Frontal cortex (tissue), 4 donors: ENCODE data around the gene TBCK. TPM values are rescaled to one million over a fixed set of nuclear protein-coding genes. Genes with fewer than 3 reads are reported as not detected.
A peak's percentile ranks its signal among the peaks of the same experiment; 100 is the strongest.

Experiments used
- DNase-seq, 2 donors: peaks; one replicate each; pipeline ENCODE4 v3.0.0; 2012; ENCODE audit warnings: low spot score in 2 of 2
- FAIRE-seq: peaks from 2 replicates; lab custom pipeline; 2012; peaks lifted over from hg19 to GRCh38; lab: Jason Lieb, UNC
- total RNA-seq: library from RNA; depleted of rRNA; stranded (reverse); fragments of >200 nt; gene quantifications from one replicate; pipeline ENCODE4 v1.2.3, GENCODE V29; 2014
- donor health status: control.
- donor health status: control.
- donor health status: control.

Gene TBCK
- total RNA-seq, 1 donor from 2014 or later = 116 TPM

DNA sequence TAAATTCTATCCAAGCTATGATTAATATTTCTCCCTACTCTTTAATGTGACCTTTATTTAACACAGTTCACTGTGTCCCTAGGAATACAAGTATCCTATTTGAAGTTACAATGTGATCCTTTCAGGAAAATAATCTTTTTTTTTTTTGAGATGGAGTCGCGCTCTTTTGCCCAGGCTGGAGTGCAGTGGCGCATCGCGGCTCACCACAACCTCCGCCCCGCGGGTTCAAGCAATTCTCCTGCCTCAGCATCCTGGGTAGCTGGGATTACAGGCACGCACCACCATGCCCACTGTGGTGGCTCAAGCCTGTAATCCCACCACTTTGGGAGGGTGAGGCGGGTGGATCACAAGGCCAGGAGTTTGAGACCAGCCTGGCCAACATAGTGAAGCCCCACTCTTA lies 21.9 kb downstream of the TBCK start:
- no peak for FAIRE-seq
- no peak for DNase-seq

- FAIRE-seq (no peak), DNase-seq (no peak)
Measured at GRCh38 chr4:106291678-106292077, 24.3 kb downstream of the TBCK start.

DNA sequence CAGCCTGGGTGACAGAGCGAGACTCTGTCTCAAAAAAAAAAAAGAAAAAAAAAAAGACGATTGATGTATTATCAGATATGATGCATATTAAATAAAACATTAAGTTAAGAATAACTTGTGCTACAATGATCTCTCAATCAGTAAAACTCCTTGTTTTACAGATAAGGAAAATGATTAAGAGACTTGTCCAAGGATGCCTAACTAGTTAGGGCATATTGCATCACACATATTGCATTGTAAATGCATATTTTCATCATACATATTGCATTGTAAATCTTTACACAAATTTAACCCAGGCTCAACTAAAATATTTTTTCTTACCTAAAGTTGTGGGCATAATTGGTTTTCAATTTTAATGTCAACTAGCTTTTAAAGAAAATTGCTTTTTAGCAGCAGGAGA lies 26.3 kb downstream of the TBCK start:
- DNase-seq (no peak), FAIRE-seq (no peak)

DNA sequence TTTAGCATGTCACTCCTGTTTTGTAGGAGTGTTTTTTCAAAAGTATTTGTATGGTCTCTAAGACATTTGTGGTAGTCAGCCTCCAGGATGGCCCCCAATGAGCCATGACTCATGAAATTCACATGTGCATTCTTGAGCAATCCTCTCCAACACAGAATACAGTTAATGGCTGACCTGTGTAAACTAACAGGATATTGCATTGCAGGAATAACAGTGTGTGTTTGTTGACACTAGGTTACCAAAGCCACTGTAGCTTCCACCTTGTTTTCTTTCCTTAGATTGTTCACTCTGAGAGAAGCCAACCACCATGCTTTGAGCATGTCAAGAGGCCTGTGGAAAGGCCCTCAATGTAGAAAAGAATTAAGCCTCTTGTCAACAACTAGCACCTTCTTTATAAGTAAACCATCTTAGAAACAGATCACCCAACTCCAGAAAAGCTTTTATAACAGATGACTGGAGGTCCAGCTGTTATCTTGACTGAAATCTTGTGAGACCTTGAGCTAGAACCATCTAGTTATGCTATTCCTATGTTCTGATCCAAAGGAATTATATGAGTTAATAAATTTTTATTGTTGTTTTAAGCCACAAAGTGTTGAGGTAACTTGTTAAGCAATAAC lies 28.5 kb downstream of the TBCK start:
- DNase-seq (no peak), FAIRE-seq (no peak)

GRCh38 chr4:106286611-106287010 lies 29.4 kb downstream of the TBCK start:
- DNase-seq (no peak), FAIRE-seq (no peak)

DNA sequence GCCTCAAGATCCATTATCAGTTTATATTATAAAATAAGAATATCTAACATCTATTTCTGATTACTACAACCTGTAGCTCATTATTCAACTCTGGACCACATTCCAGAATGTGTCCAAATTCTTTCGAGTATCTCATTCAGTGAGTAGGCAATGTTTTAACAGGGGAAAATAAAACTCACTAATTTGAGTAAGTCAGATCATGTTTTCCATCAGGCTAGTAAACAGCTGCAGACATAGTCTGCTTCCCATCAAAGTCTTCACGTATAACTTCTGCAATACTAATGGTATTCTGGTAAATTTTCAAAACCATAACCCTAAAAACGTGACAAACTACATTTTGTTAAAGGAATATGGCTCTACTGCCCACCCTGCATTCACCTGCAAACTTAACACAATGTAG lies 31.8 kb downstream of the TBCK start:
- FAIRE-seq = no peak
- no peak for DNase-seq

GRCh38 chr4:106277140-106277675 lies 38.8 kb downstream of the TBCK start:
- FAIRE-seq (no peak), DNase-seq (no peak)

- FAIRE-seq (no peak), DNase-seq (no peak)
Measured at GRCh38 chr4:106273831-106274230, 42.2 kb downstream of the TBCK start.

- no peak for DNase-seq
- no peak for FAIRE-seq
Measured at GRCh38 chr4:106270736-106271135, 45.3 kb downstream of the TBCK start.

- no peak for DNase-seq
Measured at GRCh38 chr4:106269711-106270110, 46.3 kb downstream of the TBCK start.

DNA sequence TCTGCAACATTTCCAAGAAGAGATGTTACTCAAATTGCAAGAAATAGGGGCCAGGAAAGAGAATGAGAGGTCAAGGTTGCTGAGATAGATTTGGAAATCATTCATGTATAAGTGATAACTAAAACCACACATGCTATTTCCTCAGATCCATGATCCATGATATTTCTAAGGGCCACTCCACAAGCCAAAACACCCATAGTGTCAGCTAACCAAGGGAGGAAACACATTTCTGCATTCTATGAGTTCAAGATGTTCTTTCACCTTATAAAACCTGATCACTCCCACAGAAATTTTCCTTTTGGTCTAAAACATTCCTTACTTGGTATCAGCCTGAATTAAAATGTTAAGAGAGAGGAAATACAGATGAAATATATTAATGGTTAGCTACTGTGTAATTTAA lies 47.2 kb downstream of the TBCK start:
- DNase-seq (no peak), FAIRE-seq (no peak)

More at GRCh38 chr4:106269711-106270110, 46.3 kb downstream of the TBCK start:
- no peak for FAIRE-seq

DNA sequence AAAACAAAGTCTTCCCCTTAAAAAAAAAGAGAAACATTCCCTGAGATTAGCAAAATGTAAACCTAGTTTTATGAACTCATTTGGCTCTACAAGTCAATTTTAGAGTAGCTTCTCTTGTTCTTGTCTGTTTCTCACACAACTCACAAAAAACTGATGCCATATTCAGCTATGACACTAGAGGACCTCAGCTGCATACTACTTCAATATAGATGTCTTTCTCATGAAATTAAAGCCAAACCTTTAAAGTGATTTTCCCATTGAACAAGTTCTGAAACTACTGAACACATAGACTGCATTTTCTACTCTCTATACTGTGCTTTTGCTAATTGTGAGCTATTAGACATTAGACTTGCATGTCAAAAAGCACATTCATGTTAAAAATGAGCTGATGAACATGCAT lies 49.8 kb downstream of the TBCK start:
- FAIRE-seq (no peak), DNase-seq (peak in 1 of 2 donors; percentile 2)

GRCh38 chr4:106264331-106264728 lies 51.7 kb downstream of the TBCK start:
- DNase-seq = no peak
- FAIRE-seq = no peak

- DNase-seq = no peak
- FAIRE-seq = no peak
Measured at GRCh38 chr4:106263594-106264330, 52.2 kb downstream of the TBCK start.

GRCh38 chr4:106261980-106262379 lies 54.0 kb downstream of the TBCK start:
- peak; percentile 8 for FAIRE-seq
- DNase-seq = no peak

DNA sequence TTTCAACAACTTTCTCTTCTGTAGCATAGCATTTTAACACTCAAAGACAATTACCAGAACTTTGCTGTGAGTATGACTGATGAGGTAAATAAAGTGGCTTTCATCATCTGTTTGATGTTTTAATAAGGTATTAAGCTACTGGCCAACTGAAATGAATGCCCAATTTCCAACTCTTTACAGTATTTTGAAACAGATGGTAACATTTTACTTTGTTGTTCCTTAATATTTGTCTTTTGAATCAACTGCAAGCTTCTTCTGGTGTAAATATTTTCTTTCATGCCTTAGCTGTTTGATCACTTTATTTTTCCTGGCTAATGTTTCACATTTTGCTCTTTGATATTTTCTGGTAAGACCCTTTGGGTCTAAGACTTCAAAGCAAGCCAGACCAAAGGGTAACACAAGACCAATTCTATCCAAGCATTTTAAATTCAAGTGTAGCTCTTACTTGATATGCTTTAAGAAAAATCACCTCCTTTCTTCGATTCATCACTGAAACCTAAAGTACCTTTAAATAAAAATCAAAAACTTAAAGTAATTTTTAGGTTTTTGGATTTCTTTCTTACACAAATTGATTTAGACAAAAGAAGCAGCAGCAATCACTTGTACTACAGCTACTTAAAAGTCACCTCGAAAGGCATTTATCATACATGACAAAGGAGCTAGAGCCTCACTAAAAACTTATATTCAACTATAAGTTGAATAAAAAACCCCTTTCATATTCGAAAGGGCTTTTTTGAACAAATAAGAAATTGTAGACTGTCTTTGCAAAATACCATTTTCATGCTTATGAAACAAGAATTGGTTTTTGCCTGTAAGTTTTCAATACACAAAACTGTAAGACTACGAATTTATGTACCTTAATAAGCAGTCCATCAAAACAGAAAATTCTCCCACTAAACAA lies 57.6 kb downstream of the TBCK start:
- DNase-seq = no peak
- no peak for FAIRE-seq

GRCh38 chr4:106256190-106256589 lies 59.8 kb downstream of the TBCK start:
- FAIRE-seq (no peak), DNase-seq (no peak)

DNA sequence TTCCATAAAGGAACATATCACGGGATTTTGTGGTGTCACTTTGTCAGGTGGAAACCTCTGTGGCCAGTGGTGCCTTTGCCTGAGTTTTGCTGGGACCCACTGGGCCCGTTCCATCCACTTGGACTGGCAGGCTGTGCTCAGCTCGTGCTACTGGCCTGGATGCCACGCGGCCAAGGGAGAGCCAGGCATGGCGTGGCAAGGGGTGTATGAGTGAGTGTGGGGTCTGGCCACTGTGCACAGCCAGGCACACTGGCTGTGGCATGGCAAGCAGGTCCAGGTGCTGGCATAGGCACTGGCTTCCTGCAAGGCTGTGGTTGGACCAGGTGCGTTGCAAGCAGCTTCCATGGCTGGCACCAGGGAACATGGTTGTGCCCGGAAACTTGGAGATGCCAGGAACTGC lies 60.8 kb downstream of the TBCK start:
- FAIRE-seq = no peak

DNA sequence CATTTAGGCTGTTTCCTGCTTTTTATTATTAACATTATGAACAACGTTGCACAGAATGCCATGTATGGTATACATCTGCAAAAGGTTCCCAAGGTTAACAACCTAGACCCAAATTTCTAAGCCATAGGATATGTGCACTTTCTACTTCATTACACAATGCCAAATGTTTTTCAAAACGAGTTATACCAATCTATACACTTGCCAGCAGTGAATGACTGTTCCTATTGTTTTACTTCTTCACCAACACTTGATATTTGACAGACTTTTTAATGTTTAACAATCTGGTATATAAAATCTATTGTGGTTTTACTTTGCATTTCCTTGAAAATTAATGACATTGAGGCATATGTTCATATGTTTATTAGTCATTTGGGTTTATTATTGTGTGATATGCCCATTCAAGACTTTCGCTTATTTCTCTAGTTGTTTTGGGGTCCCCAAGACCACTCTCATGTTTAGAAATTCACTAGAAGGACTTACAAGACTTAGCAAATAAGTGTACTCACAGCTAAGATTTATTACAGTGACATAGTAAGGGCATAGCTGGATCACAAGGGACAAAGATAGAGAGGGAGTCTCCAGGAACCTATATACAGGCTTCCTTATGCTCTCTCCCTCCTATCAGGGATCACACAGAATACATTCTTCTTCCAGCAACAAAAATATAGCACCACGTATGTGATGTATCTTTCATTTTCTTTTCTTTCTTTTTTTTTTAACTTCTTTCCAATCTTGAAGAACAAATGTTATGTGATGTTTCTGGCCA lies 62.5 kb downstream of the TBCK start:
- FAIRE-seq (no peak), DNase-seq (no peak)

More for the DNA sequence above, 60.8 kb downstream of the TBCK start:
- no peak for DNase-seq

GRCh38 chr4:106247600-106247999 lies 68.4 kb downstream of the TBCK start:
- DNase-seq (no peak), FAIRE-seq (no peak)
